GM10266 (cell line): Measurements from ENCODE around the gene PSEN2.

ENCODE experiments used
- DNase-seq: peaks from one replicate; pipeline ENCODE4 v3.0.0; 2012; ENCODE audit errors: extremely low spot score
- CTCF ChIP-seq: IDR thresholded peaks from 2 replicates; pipeline ENCODE4 v1.5.1; 2012; ENCODE audit warnings: mild to moderate bottlenecking, low read depth; ENCODE audit not compliant: control insufficient read depth, insufficient read depth; ENCODE audit errors: missing control alignments

The PSEN2 gene

DNA sequence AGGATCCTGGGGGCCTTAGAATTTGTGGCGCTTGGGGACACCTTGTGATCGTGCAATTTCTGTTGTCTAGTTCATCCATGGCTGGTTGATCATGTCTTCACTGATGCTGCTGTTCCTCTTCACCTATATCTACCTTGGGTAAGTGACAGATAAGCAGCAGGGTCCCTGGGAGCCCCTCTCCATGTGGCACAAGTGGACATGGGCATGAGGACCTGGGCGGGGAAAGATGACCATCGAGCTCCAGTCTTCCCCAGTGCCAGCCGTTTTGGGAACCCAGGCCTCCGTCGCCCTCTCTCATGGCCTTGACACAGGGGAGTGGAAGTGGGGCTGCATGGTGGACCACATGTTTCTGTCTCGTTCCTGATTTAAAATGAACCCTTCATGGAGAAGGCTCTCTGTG, 17.6 kb downstream of the PSEN2 start:
- TF ChIP-seq CTCF = no peak
- no peak for DNase-seq

DNA sequence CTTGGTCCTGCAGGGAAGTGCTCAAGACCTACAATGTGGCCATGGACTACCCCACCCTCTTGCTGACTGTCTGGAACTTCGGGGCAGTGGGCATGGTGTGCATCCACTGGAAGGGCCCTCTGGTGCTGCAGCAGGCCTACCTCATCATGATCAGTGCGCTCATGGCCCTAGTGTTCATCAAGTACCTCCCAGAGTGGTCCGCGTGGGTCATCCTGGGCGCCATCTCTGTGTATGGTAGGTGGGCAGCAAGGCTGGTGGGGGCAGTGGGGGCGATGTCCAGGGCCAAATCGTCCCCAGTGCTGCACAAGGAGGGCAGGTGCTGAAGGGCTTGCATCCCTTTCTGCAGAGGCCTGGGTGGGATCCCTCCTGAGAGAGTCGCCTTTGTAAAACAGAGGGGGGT, 18.4 kb downstream of the PSEN2 start:
- no peak for TF ChIP-seq CTCF
- DNase-seq = no peak

DNA sequence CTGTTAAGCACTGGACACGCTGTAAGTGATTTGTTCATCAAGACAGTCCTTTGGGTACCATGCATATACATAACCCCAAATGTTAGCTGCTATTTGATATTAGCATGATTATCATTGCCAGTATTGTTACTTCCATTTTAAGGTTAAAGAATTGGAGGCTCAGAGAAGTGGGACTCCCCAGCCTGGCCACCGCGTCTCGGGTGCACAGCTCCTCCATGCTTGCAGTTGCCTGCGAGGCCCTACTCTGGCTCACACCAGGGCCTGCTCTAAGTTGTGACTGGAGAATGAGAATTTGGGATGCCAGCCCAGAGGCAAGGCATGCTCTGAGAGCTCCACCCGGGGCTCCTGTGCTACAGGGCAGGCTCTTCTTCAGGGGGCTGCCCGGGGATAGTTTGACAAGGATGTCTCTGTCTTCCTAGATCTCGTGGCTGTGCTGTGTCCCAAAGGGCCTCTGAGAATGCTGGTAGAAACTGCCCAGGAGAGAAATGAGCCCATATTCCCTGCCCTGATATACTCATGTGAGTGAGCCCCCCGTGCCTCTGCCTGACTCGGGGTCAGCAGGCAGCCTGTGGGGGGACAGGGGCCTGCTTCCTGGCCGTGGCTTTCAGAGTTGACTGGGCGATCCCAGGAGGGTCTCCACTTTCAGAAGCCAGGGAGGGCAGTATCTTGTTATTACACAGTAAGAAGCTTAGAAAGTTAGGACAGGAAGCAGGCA, 19.4 kb downstream of the PSEN2 start:
- no peak for DNase-seq

GRCh38 chr1:226890331-226891108, 20.1 kb downstream of the PSEN2 start:
- no peak for TF ChIP-seq CTCF
- DNase-seq = no peak

More for the DNA sequence above, 19.4 kb downstream of the PSEN2 start:
- no peak for TF ChIP-seq CTCF

GRCh38 chr1:226891346-226891745, 20.9 kb downstream of the PSEN2 start:
- TF ChIP-seq CTCF = no peak
- DNase-seq = no peak

GRCh38 chr1:226891846-226892523, 21.6 kb downstream of the PSEN2 start:
- no peak for DNase-seq
- TF ChIP-seq CTCF = no peak

- no peak for DNase-seq
- no peak for TF ChIP-seq CTCF
These were observed 22.1 kb downstream of the PSEN2 start for GRCh38 chr1:226892524-226892875.
